Measurements from ENCODE around the gene CTRL.

Gene CTRL

GRCh38 chr16:67926181-67926750, 5.4 kb downstream of the CTRL start (continued):
- no peak for TF ChIP-seq TSHZ2 (CRISPR knock-in tag; IDR thresholded peaks at IDR 0.05)
- TF ChIP-seq, protein P1, sequence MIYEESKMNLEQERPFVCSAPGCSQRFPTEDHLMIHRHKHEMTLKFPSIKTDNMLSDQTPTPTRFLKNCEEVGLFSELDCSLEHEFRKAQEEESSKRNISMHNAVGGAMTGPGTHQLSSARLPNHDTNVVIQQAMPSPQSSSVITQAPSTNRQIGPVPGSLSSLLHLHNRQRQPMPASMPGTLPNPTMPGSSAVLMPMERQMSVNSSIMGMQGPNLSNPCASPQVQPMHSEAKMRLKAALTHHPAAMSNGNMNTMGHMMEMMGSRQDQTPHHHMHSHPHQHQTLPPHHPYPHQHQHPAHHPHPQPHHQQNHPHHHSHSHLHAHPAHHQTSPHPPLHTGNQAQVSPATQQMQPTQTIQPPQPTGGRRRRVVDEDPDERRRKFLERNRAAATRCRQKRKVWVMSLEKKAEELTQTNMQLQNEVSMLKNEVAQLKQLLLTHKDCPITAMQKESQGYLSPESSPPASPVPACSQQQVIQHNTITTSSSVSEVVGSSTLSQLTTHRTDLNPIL (CRISPR knock-in tag; IDR thresholded peaks at IDR 0.05; ENCODE audit: low read depth), result no peak
- no peak for TF ChIP-seq ZNF8 (CRISPR knock-in tag; IDR thresholded peaks at IDR 0.05)
- TF ChIP-seq ZFP30 (CRISPR knock-in tag; IDR thresholded peaks at IDR 0.05), result no peak
- TF ChIP-seq ZNF70 (CRISPR knock-in tag; IDR thresholded peaks at IDR 0.05), result no peak
- no peak for TF ChIP-seq RARB (CRISPR knock-in tag; IDR thresholded peaks at IDR 0.05)
- no peak for TF ChIP-seq CSDC2 (CRISPR knock-in tag; IDR thresholded peaks at IDR 0.05)
- no peak for TF ChIP-seq SNAI2 (CRISPR knock-in tag; IDR thresholded peaks at IDR 0.05)
- no peak for TF ChIP-seq TOX (CRISPR knock-in tag; IDR thresholded peaks at IDR 0.05; ENCODE audit: borderline replicate concordance)

DNA sequence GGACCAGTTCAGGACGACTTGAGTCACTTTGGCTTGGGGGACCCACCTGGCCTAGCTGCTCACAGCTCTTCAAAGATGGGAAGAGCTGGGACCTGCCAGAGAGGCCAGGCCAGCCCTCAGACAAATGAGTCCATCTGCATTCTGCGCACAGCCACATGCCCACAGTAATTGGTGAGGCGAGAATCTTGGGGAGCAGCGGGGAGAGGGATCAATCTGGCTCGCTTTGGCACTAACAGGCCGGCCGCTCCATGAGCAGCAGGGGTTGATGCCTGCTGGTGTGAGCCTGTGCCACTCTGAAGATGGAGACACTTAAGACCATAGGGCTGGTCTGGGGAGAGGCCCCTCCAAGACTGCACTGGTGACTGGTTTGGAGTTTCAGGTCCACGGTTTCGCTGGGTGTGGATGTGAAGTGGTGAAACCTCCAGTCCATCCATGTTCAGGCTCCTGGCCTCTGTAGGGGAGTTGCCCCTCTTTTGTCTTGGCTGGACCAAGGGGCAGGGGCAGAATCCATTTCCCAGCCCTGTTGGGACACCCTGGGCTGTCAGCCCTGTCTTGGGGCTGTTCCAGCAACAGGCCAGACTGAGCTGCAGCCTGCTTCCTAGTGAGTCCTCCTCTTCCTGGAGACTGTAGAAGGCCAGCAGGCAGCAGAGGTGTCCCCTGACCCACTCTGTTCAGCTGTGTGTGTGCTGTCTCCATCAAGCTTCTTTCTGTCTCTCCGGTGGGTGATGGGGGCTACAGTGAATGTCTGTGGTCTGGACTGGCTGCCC, 7.3 kb downstream of the CTRL start:
- no peak for ATAC-seq
- TF ChIP-seq CSRNP3 (CRISPR knock-in tag; IDR thresholded peaks at IDR 0.05), result no peak
- TF ChIP-seq ZFP30 (CRISPR knock-in tag; IDR thresholded peaks at IDR 0.05), result no peak
- no peak for TF ChIP-seq ESRRG (CRISPR knock-in tag; IDR thresholded peaks at IDR 0.05)
- TF ChIP-seq ZC3H10 (CRISPR knock-in tag; IDR thresholded peaks at IDR 0.05), result no peak
- TF ChIP-seq ZFP3 (CRISPR knock-in tag; IDR thresholded peaks at IDR 0.05), result no peak
- no peak for TF ChIP-seq TOX (CRISPR knock-in tag; IDR thresholded peaks at IDR 0.05; ENCODE audit: borderline replicate concordance)
- no peak for TF ChIP-seq ARNTL (CRISPR knock-in tag; IDR thresholded peaks at IDR 0.05; ENCODE audit: borderline replicate concordance, low read depth)
- no peak for TF ChIP-seq ZNF565 (CRISPR knock-in tag; conservative IDR thresholded peaks at IDR 0.05; ENCODE audit: low read depth)
- TF ChIP-seq ZNF70 (CRISPR knock-in tag; IDR thresholded peaks at IDR 0.05), result no peak
- TF ChIP-seq GLIS3 (CRISPR knock-in tag; IDR thresholded peaks at IDR 0.05), result no peak
- no peak for TF ChIP-seq OSR1 (CRISPR knock-in tag; IDR thresholded peaks at IDR 0.05)
- TF ChIP-seq TSHZ2 (CRISPR knock-in tag; IDR thresholded peaks at IDR 0.05), result no peak
- TF ChIP-seq BACH2 (CRISPR knock-in tag; IDR thresholded peaks at IDR 0.05; ENCODE audit: borderline replicate concordance), result no peak
- TF ChIP-seq PPARA (CRISPR knock-in tag; IDR thresholded peaks at IDR 0.05; ENCODE audit: borderline replicate concordance), result no peak
- TF ChIP-seq TCF4 (CRISPR knock-in tag; IDR thresholded peaks at IDR 0.05; ENCODE audit: borderline replicate concordance), result no peak
- TF ChIP-seq, protein P2, sequence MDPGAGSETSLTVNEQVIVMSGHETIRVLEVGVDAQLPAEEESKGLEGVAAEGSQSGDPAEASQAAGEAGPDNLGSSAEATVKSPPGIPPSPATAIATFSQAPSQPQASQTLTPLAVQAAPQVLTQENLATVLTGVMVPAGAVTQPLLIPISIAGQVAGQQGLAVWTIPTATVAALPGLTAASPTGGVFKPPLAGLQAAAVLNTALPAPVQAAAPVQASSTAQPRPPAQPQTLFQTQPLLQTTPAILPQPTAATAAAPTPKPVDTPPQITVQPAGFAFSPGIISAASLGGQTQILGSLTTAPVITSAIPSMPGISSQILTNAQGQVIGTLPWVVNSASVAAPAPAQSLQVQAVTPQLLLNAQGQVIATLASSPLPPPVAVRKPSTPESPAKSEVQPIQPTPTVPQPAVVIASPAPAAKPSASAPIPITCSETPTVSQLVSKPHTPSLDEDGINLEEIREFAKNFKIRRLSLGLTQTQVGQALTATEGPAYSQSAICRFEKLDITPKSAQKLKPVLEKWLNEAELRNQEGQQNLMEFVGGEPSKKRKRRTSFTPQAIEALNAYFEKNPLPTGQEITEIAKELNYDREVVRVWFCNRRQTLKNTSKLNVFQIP (CRISPR knock-in tag; IDR thresholded peaks at IDR 0.05; ENCODE audit: borderline replicate concordance, low read depth), result no peak
- no peak for TF ChIP-seq RARB (CRISPR knock-in tag; IDR thresholded peaks at IDR 0.05)
- no peak for TF ChIP-seq CSDC2 (CRISPR knock-in tag; IDR thresholded peaks at IDR 0.05)
- TF ChIP-seq ZNF8 (CRISPR knock-in tag; IDR thresholded peaks at IDR 0.05), result no peak

All from SK-N-SH treated with all-trans-retinoic acid at 6 μM for 48 hours (cell line).